Vagina (tissue), 2 donors: ENCODE results near the gene FAM174A.

Experiments used
- POLR2A ChIP-seq, 2 donors: fragments of 450-650 bp; IDR thresholded peaks; one replicate each; pipeline ENCODE4 v1.6.1; 2017; ENCODE audit warnings: antibody characterized with exemption in 2 of 2, mild to moderate bottlenecking in 2 of 2, moderate library complexity in 2 of 2
- POLR2AphosphoS5 ChIP-seq, 2 donors: sonication (generic); formaldehyde crosslinking; IDR thresholded peaks; one replicate each; pipeline ENCODE4 v1.9.0; 2017; ENCODE audit warnings: antibody characterized with exemption in 2 of 2, mild to moderate bottlenecking in 2 of 2, low read depth in 1 of 2; ENCODE audit not compliant: insufficient read depth in 1 of 2
- TF ChIP-seq, protein P1 (sequence below), 3 experiments: fragments of 450-650 bp in 2 of 3; fragments of 200-600 bp in 1 of 3; sonication (generic) in 1 of 3; IDR thresholded peaks; one replicate each; pipeline ENCODE4 v1.5.1; 2017 to 2019; ENCODE audit warnings: antibody characterized with exemption in 3 of 3, mild to moderate bottlenecking in 2 of 3, moderate library complexity in 2 of 3

DNA sequence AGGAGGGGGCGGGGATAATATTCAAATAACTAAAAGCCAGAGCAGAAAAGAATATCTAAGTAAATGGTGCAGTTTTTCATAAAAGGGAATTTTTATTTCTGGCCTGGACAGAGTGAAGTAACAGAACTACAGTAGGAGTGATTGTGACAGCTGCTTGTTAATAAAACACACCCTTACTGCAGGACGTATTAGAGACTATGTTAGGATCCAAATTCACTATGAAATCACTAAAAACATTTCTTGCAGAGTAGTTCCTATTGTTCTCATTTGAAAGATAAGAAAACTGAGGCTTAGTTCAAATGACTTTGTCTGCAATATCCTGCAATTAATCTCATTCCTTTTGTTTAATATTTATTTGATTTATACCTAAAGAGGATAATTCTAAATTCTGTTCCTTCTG, 39.5 kb downstream of the FAM174A start:
- TF ChIP-seq, protein P1, sequence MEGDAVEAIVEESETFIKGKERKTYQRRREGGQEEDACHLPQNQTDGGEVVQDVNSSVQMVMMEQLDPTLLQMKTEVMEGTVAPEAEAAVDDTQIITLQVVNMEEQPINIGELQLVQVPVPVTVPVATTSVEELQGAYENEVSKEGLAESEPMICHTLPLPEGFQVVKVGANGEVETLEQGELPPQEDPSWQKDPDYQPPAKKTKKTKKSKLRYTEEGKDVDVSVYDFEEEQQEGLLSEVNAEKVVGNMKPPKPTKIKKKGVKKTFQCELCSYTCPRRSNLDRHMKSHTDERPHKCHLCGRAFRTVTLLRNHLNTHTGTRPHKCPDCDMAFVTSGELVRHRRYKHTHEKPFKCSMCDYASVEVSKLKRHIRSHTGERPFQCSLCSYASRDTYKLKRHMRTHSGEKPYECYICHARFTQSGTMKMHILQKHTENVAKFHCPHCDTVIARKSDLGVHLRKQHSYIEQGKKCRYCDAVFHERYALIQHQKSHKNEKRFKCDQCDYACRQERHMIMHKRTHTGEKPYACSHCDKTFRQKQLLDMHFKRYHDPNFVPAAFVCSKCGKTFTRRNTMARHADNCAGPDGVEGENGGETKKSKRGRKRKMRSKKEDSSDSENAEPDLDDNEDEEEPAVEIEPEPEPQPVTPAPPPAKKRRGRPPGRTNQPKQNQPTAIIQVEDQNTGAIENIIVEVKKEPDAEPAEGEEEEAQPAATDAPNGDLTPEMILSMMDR (IDR thresholded peaks at IDR 0.05): no peak
- TF ChIP-seq POLR2AphosphoS5 (IDR thresholded peaks at IDR 0.05; ENCODE audit: insufficient read depth in 1 of 2, low read depth in 1 of 2) (no peak), POLR2A (IDR thresholded peaks at IDR 0.05) (no peak)
